GM13977 (cell line): ENCODE measurements around the gene RLBP1.
A peak's percentile ranks its signal among the peaks of the same experiment; 100 is the strongest.

ENCODE experiments used
- DNase-seq: peaks from one replicate; pipeline ENCODE4 v3.0.0; 2012; ENCODE audit warnings: low spot score
- in situ Hi-C: fragments of 300-500 bp; cut with MboI; formaldehyde crosslinking; loops from one replicate; pipeline ENCODE4 v1.12.0; 2022; ENCODE audit warnings: low sequenced_read_pairs, low pct_unique_long_range_greater_than_20kb, mixed read lengths, inconsistent platforms; ENCODE audit not compliant: unreplicated experiment
- TF ChIP-seq, protein P1 (sequence below): IDR thresholded peaks from 2 replicates; pipeline ENCODE4 v1.5.1; 2012; ENCODE audit warnings: mild to moderate bottlenecking, control low read depth; ENCODE audit not compliant: insufficient read depth; ENCODE audit errors: extremely low read depth, missing control alignments

The RLBP1 gene

GRCh38 chr15:89206908-89207331, 14.5 kb downstream of the RLBP1 start:
- TF ChIP-seq, protein P1, sequence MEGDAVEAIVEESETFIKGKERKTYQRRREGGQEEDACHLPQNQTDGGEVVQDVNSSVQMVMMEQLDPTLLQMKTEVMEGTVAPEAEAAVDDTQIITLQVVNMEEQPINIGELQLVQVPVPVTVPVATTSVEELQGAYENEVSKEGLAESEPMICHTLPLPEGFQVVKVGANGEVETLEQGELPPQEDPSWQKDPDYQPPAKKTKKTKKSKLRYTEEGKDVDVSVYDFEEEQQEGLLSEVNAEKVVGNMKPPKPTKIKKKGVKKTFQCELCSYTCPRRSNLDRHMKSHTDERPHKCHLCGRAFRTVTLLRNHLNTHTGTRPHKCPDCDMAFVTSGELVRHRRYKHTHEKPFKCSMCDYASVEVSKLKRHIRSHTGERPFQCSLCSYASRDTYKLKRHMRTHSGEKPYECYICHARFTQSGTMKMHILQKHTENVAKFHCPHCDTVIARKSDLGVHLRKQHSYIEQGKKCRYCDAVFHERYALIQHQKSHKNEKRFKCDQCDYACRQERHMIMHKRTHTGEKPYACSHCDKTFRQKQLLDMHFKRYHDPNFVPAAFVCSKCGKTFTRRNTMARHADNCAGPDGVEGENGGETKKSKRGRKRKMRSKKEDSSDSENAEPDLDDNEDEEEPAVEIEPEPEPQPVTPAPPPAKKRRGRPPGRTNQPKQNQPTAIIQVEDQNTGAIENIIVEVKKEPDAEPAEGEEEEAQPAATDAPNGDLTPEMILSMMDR, result peak; percentile 99
- in situ Hi-C loops, result no loop called here
- DNase-seq, result peak; percentile 86

DNA sequence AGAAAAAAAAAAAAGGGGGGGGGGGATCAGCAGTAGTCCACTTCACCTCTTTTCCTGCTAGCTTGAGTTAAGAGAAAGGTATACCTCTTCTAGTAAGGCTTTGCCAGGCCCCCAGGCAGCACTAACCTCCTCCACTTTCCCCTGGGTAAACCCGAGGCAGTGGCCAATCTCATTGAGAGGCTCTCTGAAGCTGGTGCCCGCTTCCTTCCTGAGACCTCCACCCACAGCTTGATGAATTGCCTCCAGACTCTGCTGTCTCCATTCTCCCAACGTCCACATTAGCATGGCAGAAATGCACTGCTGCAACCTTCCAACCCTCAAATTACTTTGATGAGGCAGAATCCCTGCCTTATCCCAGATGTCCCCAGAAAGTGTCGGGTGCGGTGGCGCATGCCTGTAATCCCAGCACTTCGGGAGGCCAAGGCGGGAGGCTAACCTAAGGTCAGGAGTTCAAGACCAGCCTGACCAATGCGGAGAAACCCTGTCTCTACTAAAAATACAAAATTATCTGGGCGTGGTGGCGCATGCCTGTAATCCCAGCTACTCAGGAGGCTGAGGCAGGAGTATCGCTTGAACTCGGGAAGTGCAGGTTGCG, 15.3 kb downstream of the RLBP1 start:
- in situ Hi-C loops, result no loop called here
- DNase-seq, result no peak
- TF ChIP-seq, protein P1, result no peak

DNA sequence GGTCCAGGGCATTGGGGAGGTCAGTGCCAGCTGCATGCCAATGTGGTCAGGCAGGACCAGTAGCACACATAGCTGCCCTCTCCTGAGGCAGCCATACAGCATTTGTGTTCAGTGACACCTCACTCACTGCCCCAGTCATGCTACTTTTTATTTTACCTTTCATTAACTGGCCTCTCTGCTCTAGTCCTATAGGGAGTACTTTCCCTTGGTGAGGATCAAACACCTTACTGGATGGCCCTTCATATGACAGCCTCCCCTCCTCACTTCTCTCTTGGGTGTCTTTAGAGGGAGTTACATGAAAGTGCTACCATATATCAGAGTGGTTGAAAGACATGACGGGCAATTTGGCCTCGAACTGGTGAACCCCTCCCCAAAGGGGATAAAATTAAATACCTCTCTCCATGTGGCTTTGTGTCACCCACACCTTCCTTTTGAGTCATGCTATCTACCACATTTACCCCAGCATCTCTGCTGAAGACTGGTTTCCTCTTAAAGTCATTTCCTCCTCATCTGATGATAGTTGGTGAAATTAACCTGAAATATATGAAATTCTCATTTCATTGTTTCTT, 17.6 kb downstream of the RLBP1 start:
- in situ Hi-C loops, result no loop called here
- TF ChIP-seq, protein P1, result no peak
- peak; percentile 39 for DNase-seq

DNA sequence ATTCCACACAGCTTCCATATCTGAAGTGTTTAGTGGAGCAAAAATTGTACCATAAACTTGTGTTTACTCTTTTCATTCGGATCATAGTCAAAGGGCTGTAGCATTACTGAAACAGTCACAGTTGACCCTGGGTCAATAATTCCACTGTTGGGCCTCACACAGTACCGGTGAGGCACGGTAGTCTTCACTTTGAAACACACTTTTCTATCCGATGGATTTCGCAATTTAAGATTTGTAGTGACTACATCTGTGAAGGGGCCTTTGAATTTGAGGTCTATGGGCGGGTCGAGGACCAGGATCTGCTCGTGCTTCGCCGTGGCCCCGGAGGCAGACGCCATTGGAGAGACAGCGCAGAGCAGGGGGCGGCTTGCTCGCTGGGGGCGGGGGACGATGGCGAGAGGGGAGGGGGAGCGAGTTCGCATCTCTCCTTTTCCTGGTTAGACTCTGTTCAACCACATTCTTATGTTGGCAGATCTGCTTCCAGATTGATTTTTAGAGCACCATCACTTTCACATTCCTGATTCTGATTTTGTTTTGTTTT, 19.8 kb downstream of the RLBP1 start:
- TF ChIP-seq, protein P1, result no peak
- no peak for DNase-seq
- in situ Hi-C loops, result no loop called here

GRCh38 chr15:89200182-89200581, 21.2 kb downstream of the RLBP1 start:
- TF ChIP-seq, protein P1, result no peak
- no peak for DNase-seq
- in situ Hi-C loops, result no loop called here

DNA sequence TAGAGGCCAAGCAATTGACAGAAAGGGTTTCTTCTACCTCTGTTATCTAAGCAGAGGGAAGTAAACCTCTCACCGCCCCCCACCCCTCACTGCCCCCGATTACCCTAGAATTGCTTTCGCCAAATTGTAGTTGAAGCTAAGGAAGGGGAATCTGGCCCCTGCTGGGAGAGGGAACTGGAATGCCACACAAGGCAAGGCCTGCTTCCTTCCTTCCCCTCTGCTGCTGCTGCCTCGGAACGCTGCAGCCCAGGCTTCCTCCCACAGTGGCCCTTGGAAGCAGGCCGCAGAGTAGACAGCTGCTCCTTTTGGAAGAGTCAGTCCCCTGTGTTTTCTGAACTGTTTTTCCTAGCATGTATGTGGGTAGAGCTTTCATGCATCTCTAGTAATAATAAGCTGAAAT, 21.6 kb downstream of the RLBP1 start:
- in situ Hi-C loops, result loop anchor here (25.0 kb wide), 1 partner anchor 287 kb away; the partner anchor contains the start of gene MFGE8
- no peak for DNase-seq
- TF ChIP-seq, protein P1, result no peak
